Glomerular visceral epithelial cell (primary cell): ENCODE measurements around the gene LRIT1.
A peak's percentile ranks its signal among the peaks of the same experiment; 100 is the strongest.
"Not testable (repeated sequence)": the region's sequence is repeated elsewhere in the genome, so short reads cannot be mapped to it uniquely, and the experiment has no call there.

Experiments
- DNase-seq: peaks from one replicate; pipeline ENCODE4 v3.0.0-alpha.2; 2016; ENCODE audit errors: extremely low spot score

Gene LRIT1, protein sequence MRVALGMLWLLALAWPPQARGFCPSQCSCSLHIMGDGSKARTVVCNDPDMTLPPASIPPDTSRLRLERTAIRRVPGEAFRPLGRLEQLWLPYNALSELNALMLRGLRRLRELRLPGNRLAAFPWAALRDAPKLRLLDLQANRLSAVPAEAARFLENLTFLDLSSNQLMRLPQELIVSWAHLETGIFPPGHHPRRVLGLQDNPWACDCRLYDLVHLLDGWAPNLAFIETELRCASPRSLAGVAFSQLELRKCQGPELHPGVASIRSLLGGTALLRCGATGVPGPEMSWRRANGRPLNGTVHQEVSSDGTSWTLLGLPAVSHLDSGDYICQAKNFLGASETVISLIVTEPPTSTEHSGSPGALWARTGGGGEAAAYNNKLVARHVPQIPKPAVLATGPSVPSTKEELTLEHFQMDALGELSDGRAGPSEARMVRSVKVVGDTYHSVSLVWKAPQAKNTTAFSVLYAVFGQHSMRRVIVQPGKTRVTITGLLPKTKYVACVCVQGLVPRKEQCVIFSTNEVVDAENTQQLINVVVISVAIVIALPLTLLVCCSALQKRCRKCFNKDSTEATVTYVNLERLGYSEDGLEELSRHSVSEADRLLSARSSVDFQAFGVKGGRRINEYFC

GRCh38 chr10:84241185-84241790, at the start of gene LRIT1:
Gene LRIT1, minus strand, starts transcription at chr10:84241546. Its CDS starts 107 bp downstream, at chr10:84241439.
- DNase-seq: no peak

DNA sequence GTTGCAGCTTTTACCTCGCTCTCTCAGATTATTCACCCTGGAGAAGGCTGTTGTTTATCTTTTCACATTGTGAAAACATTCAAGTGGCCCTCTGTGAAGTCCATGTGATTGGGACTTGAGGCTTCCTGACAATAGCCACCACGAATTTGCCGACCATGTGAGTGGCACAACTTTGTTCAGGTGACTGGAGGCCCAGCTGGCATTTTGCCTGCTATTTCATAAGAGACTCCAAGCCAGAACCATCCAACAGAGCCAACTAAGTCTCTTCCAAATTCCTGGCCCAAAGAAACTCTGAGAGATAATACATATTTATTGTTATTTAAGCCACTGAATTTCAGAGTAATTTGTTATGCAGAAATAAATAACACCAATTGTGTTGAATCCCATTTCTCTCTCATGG, 48.9 kb upstream of the LRIT1 start:
- no peak for DNase-seq

DNA sequence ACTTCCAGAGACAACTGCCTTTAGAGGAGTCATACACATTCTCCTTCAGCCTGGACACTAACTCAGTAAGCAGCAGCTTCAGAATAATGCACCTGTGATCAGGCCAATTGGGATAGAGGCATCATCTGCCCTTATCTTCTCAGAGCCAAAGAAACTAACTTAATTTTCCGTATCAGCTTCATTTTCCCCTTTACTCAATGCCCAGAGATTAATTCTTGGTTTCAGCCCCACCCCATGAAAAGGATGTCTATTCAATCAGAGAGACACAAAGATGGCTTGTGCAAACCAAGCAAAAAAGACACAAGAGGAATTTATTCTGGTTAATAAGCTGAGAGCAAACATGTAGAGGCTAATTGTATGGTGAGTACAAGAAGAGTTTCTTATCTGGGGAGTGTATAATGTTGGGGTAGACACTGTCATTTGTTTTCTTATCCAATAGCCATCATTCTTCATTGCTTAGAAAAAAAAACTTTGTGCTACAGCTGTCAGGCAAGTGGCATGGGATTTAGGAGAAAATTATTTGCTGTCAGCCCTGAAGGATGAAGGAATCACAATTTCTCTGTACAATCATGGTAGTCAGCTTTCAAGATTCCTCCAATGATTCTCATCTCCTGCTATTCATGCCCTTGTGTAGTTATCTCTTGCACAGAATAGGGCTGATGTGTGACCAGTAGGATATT, 48.3 kb upstream of the LRIT1 start:
- no peak for DNase-seq

- no peak for DNase-seq
Observed at GRCh38 chr10:84288151-84288550, 46.8 kb upstream of the LRIT1 start.

DNA sequence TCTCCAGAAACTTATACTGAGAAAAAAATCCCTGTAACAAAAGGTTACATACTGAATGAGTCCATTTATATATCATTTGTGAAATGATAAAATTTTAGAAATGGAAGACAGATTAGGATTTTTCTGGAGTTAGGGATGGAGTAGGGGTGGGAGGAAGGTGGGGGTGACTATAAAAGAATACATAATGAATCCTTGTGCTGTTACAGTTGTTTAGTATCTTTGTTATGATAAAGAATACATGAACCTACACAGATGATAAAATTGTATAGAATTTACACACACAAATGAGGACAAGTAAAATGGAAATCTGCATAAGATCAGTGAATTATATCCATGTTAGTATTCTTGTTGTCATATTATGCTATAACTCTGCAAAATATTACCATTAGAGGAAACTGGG, 45.3 kb upstream of the LRIT1 start:
- no peak for DNase-seq

- not testable (repeated sequence) for DNase-seq
Observed at GRCh38 chr10:84279876-84280475, 38.6 kb upstream of the LRIT1 start.

GRCh38 chr10:84270708-84271107, 29.4 kb upstream of the LRIT1 start:
- DNase-seq: no peak

- DNase-seq: peak; percentile 81
Observed at GRCh38 chr10:84269773-84270172, 28.4 kb upstream of the LRIT1 start.

DNA sequence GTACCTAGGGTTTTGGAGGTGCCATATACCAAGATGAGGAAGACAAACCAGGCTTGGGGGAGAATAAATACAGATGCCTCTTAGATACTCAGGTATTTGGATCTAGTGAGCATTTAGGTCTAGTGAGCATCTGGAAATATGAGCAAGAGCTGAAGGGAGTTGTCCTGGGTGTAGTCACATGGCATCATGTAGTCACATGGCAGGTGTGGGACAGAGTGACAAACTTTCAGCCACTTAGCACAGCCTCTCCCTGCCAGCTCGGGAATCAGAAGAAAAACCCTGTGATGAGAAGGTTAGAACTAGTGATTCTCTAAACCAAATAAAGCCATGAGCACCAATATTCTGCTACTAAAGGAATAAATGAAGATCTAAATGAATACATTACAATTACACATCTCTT, 27.8 kb upstream of the LRIT1 start:
- DNase-seq: no peak

DNA sequence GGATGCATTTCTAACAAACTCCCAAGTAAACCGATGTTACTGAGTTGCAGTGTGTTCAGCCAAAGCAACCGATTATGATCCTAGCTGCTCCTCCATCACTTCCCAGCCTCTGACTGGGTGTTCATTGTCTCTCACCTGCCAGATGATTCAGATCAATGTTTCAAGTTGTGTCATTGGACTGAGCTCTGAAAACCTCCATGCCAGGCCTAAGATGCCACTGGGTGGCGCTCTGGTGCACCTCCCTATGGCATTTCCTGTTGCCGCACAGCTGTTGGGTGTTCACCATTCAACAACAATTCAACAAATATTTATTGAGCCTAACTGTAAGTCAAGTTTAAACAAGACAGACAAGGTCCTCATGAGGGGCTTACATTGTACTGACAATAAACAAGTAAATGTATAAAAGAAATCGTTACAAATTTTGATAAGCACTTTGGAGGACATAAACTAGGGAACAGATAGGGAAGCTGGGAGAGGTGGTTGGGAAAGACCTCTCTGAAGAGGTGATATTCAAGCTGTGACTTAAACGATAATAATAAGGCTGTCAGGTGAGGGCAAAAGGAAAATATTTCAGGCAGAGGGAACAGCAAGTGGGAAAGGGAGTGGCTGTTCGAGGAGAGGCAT, 26.3 kb upstream of the LRIT1 start:
- DNase-seq: peak; percentile 45

DNA sequence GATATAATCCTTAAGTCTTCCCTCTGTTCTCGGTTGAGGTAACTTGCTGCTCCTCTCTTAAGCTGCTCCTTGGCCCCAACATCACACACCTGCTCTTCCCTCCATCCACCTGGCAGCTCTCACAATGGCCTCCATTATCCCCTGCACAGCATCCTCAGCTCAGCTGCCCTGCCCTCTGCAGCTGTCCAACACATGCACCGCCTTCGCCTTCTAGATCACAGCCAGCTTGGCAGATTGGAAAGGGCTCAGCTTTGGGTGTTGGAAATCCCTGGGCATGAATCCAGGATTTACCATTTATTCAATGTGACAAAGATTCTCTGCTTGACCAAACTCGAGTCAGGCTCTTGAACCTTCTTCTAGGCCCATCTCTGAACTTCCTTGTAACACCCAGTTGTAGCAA, 24.1 kb upstream of the LRIT1 start:
- DNase-seq: no peak

DNA sequence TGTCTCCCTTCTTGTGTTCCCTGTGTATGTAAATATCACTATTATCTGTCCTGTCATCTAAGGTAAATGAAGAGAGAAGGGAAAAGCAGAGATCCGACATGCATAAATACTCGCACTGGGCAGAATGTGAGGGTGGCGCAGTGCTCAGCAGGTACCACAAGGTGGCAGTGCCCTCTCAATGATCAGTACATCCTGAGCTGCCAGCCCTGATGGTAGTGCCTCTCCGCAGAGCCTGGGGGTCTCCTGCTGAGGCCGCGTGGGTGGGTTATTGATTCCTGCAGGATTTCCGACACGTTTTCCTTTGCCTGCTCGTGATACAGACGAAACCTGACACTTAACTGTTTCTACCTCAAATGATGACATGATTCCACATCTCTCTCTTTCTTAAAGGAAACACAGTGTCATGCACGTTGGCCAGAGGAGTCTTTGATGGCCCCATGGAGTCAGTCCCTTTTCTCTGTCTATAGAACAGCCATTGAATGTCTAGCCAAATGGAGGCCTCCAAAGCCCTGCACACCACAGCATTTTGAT, 23.3 kb upstream of the LRIT1 start:
- peak; percentile 63 for DNase-seq

- no peak for DNase-seq
Observed at GRCh38 chr10:84263716-84264115, 22.4 kb upstream of the LRIT1 start.

DNA sequence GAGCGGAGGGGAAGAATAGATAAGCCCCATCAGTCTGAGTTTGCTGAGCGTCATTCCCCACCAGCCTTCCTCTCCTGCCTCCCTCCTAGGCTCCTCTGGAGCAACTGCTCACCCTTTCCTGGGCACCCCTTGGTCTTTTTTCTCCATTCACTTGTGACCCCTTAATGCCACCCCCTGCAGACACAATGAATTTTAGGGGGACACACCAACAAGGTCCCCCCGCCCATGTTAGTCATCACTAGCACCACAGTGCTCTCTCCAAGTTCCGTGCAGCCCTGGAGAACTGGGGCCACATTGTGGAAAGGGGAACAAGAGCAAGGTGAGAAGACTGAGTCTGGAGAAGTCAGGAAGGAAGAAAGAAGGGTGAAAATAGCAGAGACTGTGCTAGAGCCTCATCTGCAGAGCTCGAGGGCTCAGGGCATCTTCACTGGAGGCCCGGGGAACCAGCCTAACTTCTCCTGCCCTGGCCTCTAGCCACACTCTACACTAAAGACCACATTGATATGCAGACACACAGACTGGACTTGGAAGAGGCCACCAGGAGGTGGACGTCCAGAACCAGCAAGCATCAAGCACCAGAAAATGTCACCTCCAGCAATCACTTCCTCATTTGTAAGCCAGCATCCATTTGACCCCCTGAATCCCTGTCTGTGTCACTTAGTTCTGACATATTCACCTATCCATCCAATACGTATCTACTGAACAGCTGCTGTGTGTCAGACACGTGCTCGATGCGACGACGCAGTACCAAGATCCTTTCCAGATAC, 21.0 kb upstream of the LRIT1 start:
- DNase-seq: no peak

DNA sequence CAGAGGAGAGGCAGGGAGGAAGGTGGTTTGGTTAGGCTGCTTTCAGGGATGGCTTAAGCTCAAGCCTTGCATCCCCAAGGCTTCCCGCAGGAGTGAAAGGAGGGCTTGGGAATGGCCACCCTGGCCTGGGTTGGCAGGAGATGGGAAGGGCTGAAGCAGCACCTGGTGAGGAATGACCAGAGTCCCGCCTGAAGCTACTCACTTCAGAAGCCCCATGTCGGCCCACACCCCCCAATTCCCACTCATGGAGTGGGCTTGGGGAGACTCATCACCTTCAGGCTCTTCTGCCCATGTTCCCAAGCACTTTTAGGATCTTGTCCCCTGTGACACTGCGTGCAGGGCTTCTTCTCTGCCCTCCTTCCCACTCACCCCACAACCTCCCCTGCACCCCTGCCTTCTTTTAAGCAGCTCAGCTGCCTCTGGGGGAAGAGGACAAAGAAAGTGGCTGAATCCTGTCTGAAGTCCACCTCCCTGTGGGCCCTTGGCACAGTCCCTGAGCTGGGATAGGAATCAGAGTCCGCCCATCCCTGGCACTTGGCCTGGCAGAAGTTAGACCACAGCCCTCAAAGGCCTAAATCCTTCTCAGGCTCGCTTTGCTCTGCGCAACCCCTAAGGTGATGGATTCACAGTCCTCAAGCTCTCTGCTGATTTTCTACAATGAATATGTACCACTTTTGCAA, 20.0 kb upstream of the LRIT1 start:
- no peak for DNase-seq

GRCh38 chr10:84258034-84258695, 16.8 kb upstream of the LRIT1 start:
- DNase-seq: no peak

- DNase-seq: no peak
Observed at GRCh38 chr10:84257343-84258020, 16.1 kb upstream of the LRIT1 start.

GRCh38 chr10:84256510-84257342, 15.4 kb upstream of the LRIT1 start:
- peak; percentile 31 for DNase-seq
